ENCODE measurements around the gene TGFBR3.

TGFBR3 gene

GRCh38 chr1:91811363-91812025, 74.5 kb downstream of the TGFBR3 start:
- Histone ChIP-seq H3K27ac (ENCODE audit: extremely low read depth, low read depth, low read length) (no peak overlapping the region), H3K9me3 (ENCODE audit: control insufficient read depth, insufficient read depth, low read depth, low read length) (no peaks in the 10 kb centered on the region), H3K4me3 (ENCODE audit: low read depth, low read length) (no peak overlapping the region), H3K36me3 (ENCODE audit: control insufficient read depth in 2 of 2, insufficient read depth in 1 of 2, low read length in 2 of 2) (no peaks in the 10 kb centered on the region), H3K4me1 (ENCODE audit: control insufficient read depth, insufficient read depth, low read length) (peaks cover 6% of the 10 kb centered on the region; the same call in 1 of the 2 replicates)
- TF ChIP-seq ZNF155 (tag by site-specific recombination; IDR thresholded peaks at IDR 0.05), result no peak
- TF ChIP-seq PRDM1 (tag by site-specific recombination; IDR thresholded peaks at IDR 0.05), result peak; percentile 27; the same call in 1 of the 2 replicates
- CTCF ChIA-PET, result interaction anchor here (0.6 to 0.7 kb wide), 2 partner anchors 18 to 540 kb away, joined by 3 to 9 read pairs; no protein-coding TSS in a partner anchor
- POLR2A ChIA-PET, result no interaction called here

GRCh38 chr1:91809317-91809716, 76.6 kb downstream of the TGFBR3 start:
- CTCF ChIA-PET, result no interaction called here
- Histone ChIP-seq H3K9me3 (ENCODE audit: control insufficient read depth, insufficient read depth, low read depth, low read length) (no peaks in the 10 kb centered on the region), H3K27ac (ENCODE audit: extremely low read depth, low read depth, low read length) (no peak overlapping the region), H3K4me1 (ENCODE audit: control insufficient read depth, insufficient read depth, low read length) (peaks cover 11% of the 10 kb centered on the region; the same call in 1 of the 2 replicates), H3K36me3 (ENCODE audit: control insufficient read depth in 2 of 2, insufficient read depth in 1 of 2, low read length in 2 of 2) (no peaks in the 10 kb centered on the region), H3K4me3 (ENCODE audit: low read depth, low read length) (no peak overlapping the region)
- TF ChIP-seq ZNF157 (tag by site-specific recombination; IDR thresholded peaks at IDR 0.05) (no peak), ZBTB7A (tag by site-specific recombination; IDR thresholded peaks at IDR 0.05; ENCODE audit: low read depth) (no peak), ZNF112 (tag by site-specific recombination; IDR thresholded peaks at IDR 0.05) (no peak), ZBTB20 (tag by site-specific recombination; IDR thresholded peaks at IDR 0.05) (0 out of 2 replicates have a peak, but pooled peaks have one; percentile 22)
- POLR2A ChIA-PET, result no interaction called here

GRCh38 chr1:91807921-91808620, 77.9 kb downstream of the TGFBR3 start:
- H3K36me3 ChIP-seq (ENCODE audit: control insufficient read depth in 2 of 2, insufficient read depth in 1 of 2, low read length in 2 of 2), result no peaks in the 10 kb centered on the region
- ChIA-PET POLR2A (no interaction called here), CTCF (no interaction called here)
- no peak overlapping the region for H3K4me3 ChIP-seq (ENCODE audit: low read depth, low read length)
- H3K9me3 ChIP-seq (ENCODE audit: control insufficient read depth, insufficient read depth, low read depth, low read length), result no peaks in the 10 kb centered on the region
- H3K4me1 ChIP-seq (ENCODE audit: control insufficient read depth, insufficient read depth, low read length), result peaks cover 11% of the 10 kb centered on the region; the same call in 1 of the 2 replicates
- no peak overlapping the region for H3K27ac ChIP-seq (ENCODE audit: extremely low read depth, low read depth, low read length)
- TF ChIP-seq ZNF626 (tag by site-specific recombination; IDR thresholded peaks at IDR 0.05) (no peak), ZNF830 (tag by site-specific recombination; IDR thresholded peaks at IDR 0.05; ENCODE audit: low read depth) (no peak), ZNF624 (tag by site-specific recombination; IDR thresholded peaks at IDR 0.05) (no peak), ZNF558 (tag by site-specific recombination; IDR thresholded peaks at IDR 0.05) (no peak), ZNF366 (tag by site-specific recombination; conservative IDR thresholded peaks at IDR 0.05) (no peak), PATZ1 (tag by site-specific recombination; IDR thresholded peaks at IDR 0.05) (no peak), ZFP69B (tag by site-specific recombination; IDR thresholded peaks at IDR 0.05) (no peak), ZFP37 (tag by site-specific recombination; IDR thresholded peaks at IDR 0.05) (no peak), ZSCAN16 (tag by site-specific recombination; IDR thresholded peaks at IDR 0.05) (no peak), ZNF335 (tag by site-specific recombination; conservative IDR thresholded peaks at IDR 0.05) (no peak), ZNF426 (tag by site-specific recombination; IDR thresholded peaks at IDR 0.05) (no peak), ZNF518A (tag by site-specific recombination; conservative IDR thresholded peaks at IDR 0.05; ENCODE audit: low read depth) (no peak), ATF2 (tag by site-specific recombination; IDR thresholded peaks at IDR 0.05; ENCODE audit: low read depth) (no peak), ZSCAN5A (tag by site-specific recombination; IDR thresholded peaks at IDR 0.05) (no peak), BCL11A (tag by site-specific recombination; IDR thresholded peaks at IDR 0.05; ENCODE audit: low read depth) (no peak)
